SK-N-SH (cell line): ENCODE data around the gene RASGRF2. TPM values are rescaled to one million over a fixed set of nuclear protein-coding genes. Genes with fewer than 3 reads are reported as not detected.

Experiments used
- CTCF ChIA-PET: fragments of 300-600, 350-600 bp; formaldehyde crosslinking; extraction: SDS; loops from one replicate; lab custom pipeline; 2021; lab: Yijun Ruan, JAX
- POLR2A ChIA-PET: fragments of 350-600 bp; sonication (Branson Sonifier 250); formaldehyde crosslinking; extraction: SDS; loops from one replicate; lab custom pipeline; 2020; ENCODE audit warnings: antibody characterized with exemption, inconsistent platforms; lab: Yijun Ruan, JAX
- DNase-seq: peaks from one replicate; pipeline ENCODE4 v3.0.0; 2012
- H2AFZ ChIP-seq: fragments of 200-600 bp; sonication (generic); 2 replicates; pipeline ENCODE4 v1.8.1; 2016; ENCODE audit warnings: antibody characterized with exemption, mild to moderate bottlenecking, low read depth
- H3F3A ChIP-seq: fragments of 200-600 bp; sonication (generic); replicated peaks from 2 replicates; pipeline ENCODE3; 2016; ENCODE audit warnings: antibody characterized with exemption, mild to moderate bottlenecking; ENCODE audit not compliant: insufficient read depth
- H3K27ac ChIP-seq, 2 experiments: fragments of 200-500 bp in 1 of 2; fragments of 200-600 bp in 1 of 2; sonication (Bioruptor generic) in 1 of 2; sonication (generic), shearing (Covaris generic) in 1 of 2; 2 replicates each; pipeline versions ENCODE4 v1.5.1 to v1.6.1; 2014 to 2016; ENCODE audit warnings: low read depth in 2 of 2, inconsistent platforms in 1 of 2, low read length in 1 of 2, mild to moderate bottlenecking in 1 of 2, mixed read lengths in 1 of 2
- H3K27me3 ChIP-seq: fragments of 200-600 bp; sonication (generic), shearing (Covaris generic); 2 replicates; pipeline ENCODE4 v1.6.1; 2016; ENCODE audit warnings: mixed run types; ENCODE audit not compliant: insufficient read depth
- H3K36me3 ChIP-seq, 2 experiments: fragments of 200-500 bp in 1 of 2; fragments of 200-600 bp in 1 of 2; sonication (Bioruptor generic) in 1 of 2; sonication (generic) in 1 of 2; replicated peaks in 1 of 2; 2 replicates each; pipeline versions ENCODE3 to v1.5.1; 2014 to 2016; ENCODE audit warnings: low read length in 1 of 2, mild to moderate bottlenecking in 1 of 2; ENCODE audit not compliant: insufficient read depth in 2 of 2, control insufficient read depth in 1 of 2
- H3K4me1 ChIP-seq, 2 experiments: fragments of 200-500 bp in 1 of 2; fragments of 200-600 bp in 1 of 2; sonication (Bioruptor generic) in 1 of 2; sonication (generic), shearing (Covaris generic) in 1 of 2; 2 replicates each; pipeline versions ENCODE4 v1.5.1 to v1.6.1; 2014 to 2016; ENCODE audit warnings: low read depth in 1 of 2, low read length in 1 of 2, mixed run types in 1 of 2; ENCODE audit not compliant: insufficient read depth in 2 of 2, control insufficient read depth in 1 of 2
- H3K4me2 ChIP-seq: fragments of 200-600 bp; sonication (generic), shearing (Covaris generic); 2 replicates; pipeline ENCODE4 v1.6.1; 2017; ENCODE audit warnings: mixed run types
- H3K4me3 ChIP-seq, 2 experiments: fragments of 200-500 bp in 1 of 2; fragments of 200-600 bp in 1 of 2; sonication (Bioruptor generic) in 1 of 2; sonication (generic), shearing (Covaris generic) in 1 of 2; 2 replicates each; pipeline versions ENCODE4 v1.5.1 to v1.8.1; 2014 to 2016; ENCODE audit warnings: low read depth in 2 of 2, inconsistent platforms in 1 of 2, low read length in 1 of 2, mild to moderate bottlenecking in 1 of 2, mixed read lengths in 1 of 2, moderate library complexity in 1 of 2
- H3K79me2 ChIP-seq: fragments of 200-600 bp; sonication (generic); 2 replicates; pipeline ENCODE4 v1.8.1; 2017; ENCODE audit warnings: mild to moderate bottlenecking; ENCODE audit not compliant: insufficient read depth
- H3K9ac ChIP-seq: fragments of 200-600 bp; sonication (generic); 2 replicates; pipeline ENCODE4 v1.6.1; 2017; ENCODE audit warnings: mixed run types
- H3K9me2 ChIP-seq: fragments of 200-600 bp; sonication (generic); 2 replicates; pipeline ENCODE4 v1.6.1; 2017; ENCODE audit warnings: mixed run types
- H3K9me3 ChIP-seq: fragments of 200-600 bp; sonication (generic); 2 replicates; pipeline ENCODE4 v1.6.1; 2017; ENCODE audit warnings: mixed run types, mild to moderate bottlenecking, moderate library complexity
- H4K20me1 ChIP-seq: fragments of 200-600 bp; sonication (generic); 2 replicates; pipeline ENCODE4 v1.6.1; 2017; ENCODE audit warnings: mild to moderate bottlenecking, mixed run types; ENCODE audit not compliant: insufficient read depth
- EP300 ChIP-seq, 2 experiments: IDR thresholded peaks; 2 replicates each; pipeline versions ENCODE4 v1.4.0 to v1.6.1; 2012; ENCODE audit warnings: borderline replicate concordance in 1 of 2, low read depth in 1 of 2, low read length in 1 of 2
- FOSL2 ChIP-seq: IDR thresholded peaks from 2 replicates; pipeline ENCODE4 v1.4.0; 2012; ENCODE audit warnings: low read depth, mild to moderate bottlenecking, moderate library complexity, borderline replicate concordance
- FOXJ3 ChIP-seq: sonication (generic); formaldehyde crosslinking; IDR thresholded peaks from 2 replicates; pipeline ENCODE4 v1.5.1; 2020; ENCODE audit warnings: mild to moderate bottlenecking, missing genetic modification reagents
- GABPA ChIP-seq: IDR thresholded peaks from 2 replicates; pipeline ENCODE4 v1.4.0; 2012; ENCODE audit warnings: low read depth, mild to moderate bottlenecking
- IRF3 ChIP-seq: fragments of 150-350 bp; IDR thresholded peaks from 2 replicates; pipeline ENCODE4 v1.6.1; 2016; ENCODE audit warnings: mild to moderate bottlenecking, low read depth, low read length
- JUND ChIP-seq: IDR thresholded peaks from 2 replicates; pipeline ENCODE4 v1.4.0; 2012
- MAX ChIP-seq: IDR thresholded peaks from 2 replicates; pipeline ENCODE4 v1.4.0; 2012; ENCODE audit warnings: low read depth
- NFIC ChIP-seq: IDR thresholded peaks from 2 replicates; pipeline ENCODE4 v1.4.0; 2012; ENCODE audit warnings: borderline replicate concordance
- POLR2AphosphoS5 ChIP-seq: IDR thresholded peaks from 2 replicates; pipeline ENCODE4 v1.6.1; 2012; ENCODE audit warnings: low read depth, low read length
- RAD21 ChIP-seq: IDR thresholded peaks from 2 replicates; pipeline ENCODE4 v1.6.1; 2012; ENCODE audit warnings: mild to moderate bottlenecking, low read length
- RCOR1 ChIP-seq: fragments of 150-350 bp; IDR thresholded peaks from 2 replicates; pipeline ENCODE4 v1.6.1; 2017; ENCODE audit warnings: antibody characterized with exemption, low read length
- REST ChIP-seq: IDR thresholded peaks from 2 replicates; pipeline ENCODE4 v1.6.1; 2012; ENCODE audit warnings: mild to moderate bottlenecking, low read depth, low read length, moderate library complexity
- RFX5 ChIP-seq: IDR thresholded peaks from 2 replicates; pipeline ENCODE4 v1.6.1; 2012; ENCODE audit warnings: mild to moderate bottlenecking, improper control_type of control experiment, low read length
- RXRA ChIP-seq: IDR thresholded peaks from 2 replicates; pipeline ENCODE4 v1.4.0; 2012; ENCODE audit warnings: low read depth, mild to moderate bottlenecking, borderline replicate concordance
- SIN3A ChIP-seq: IDR thresholded peaks from 2 replicates; pipeline ENCODE4 v1.6.1; 2012; ENCODE audit warnings: low read depth, mild to moderate bottlenecking, low read length, moderate library complexity, borderline replicate concordance
- SMC3 ChIP-seq: IDR thresholded peaks from 2 replicates; pipeline ENCODE4 v1.6.1; 2012; ENCODE audit warnings: low read depth, low read length, improper control_type of control experiment
- TAF1 ChIP-seq: IDR thresholded peaks from 2 replicates; pipeline ENCODE4 v1.6.1; 2012; ENCODE audit warnings: low read depth, mild to moderate bottlenecking, low read length, moderate library complexity, borderline replicate concordance
- TCF12 ChIP-seq: IDR thresholded peaks from 2 replicates; pipeline ENCODE4 v1.4.0; 2012
- TEAD4 ChIP-seq: IDR thresholded peaks from 2 replicates; pipeline ENCODE4 v1.4.0; 2012; ENCODE audit warnings: mild to moderate bottlenecking, borderline replicate concordance; ENCODE audit not compliant: insufficient read depth
- YY1 ChIP-seq: IDR thresholded peaks from 2 replicates; pipeline ENCODE4 v1.4.0; 2012; ENCODE audit warnings: low read depth, mild to moderate bottlenecking
- whole genome bisulfite sequencing: methylation state at CpG from one replicate; pipeline ENCODE4 v1.1.6; 2017; ENCODE audit warnings: low lambda C conversion rate; 5-methylcytosine and 5-hydroxymethylcytosine counted together
- polyA plus RNA-seq, 3 experiments: library from polyadenylated mRNA; depleted of rRNA; stranded (reverse); fragments of >200 nt; gene quantifications; 2 replicates each; pipeline ENCODE4 v1.2.3, GENCODE V29; 2012

RASGRF2 gene
- polyA plus RNA-seq, 1 of the 3 experiments (the other 2 are of a cell fraction), result under 0.01 TPM

- no peak for TF ChIP-seq REST
- no peak for TF ChIP-seq NFIC
- TF ChIP-seq MAX, result no peak
- no peak for TF ChIP-seq FOSL2
Observed at GRCh38 chr5:80998590-80998979, 38.4 kb downstream of the RASGRF2 start (continued).

- no peaks in the 10 kb centered on the region for H3K9me2 ChIP-seq
- DNase-seq, result no peak
- no peaks in the 10 kb centered on the region for H3K9me3 ChIP-seq
- no peak overlapping the region for H3K4me3 ChIP-seq
- no peaks in the 10 kb centered on the region for H3K79me2 ChIP-seq
- no peaks in the 10 kb centered on the region; the same call in 1 of the 2 replicates for H3K27me3 ChIP-seq
- H3K9ac ChIP-seq, result no peak overlapping the region
- no peaks in the 10 kb centered on the region for H3K4me1 ChIP-seq
- WGBS, result 66% methylated on average over 4 of the region's 4 CpGs
- no peak overlapping the region for H2AFZ ChIP-seq
- no peak overlapping the region for H3K4me2 ChIP-seq
- no peaks in the 10 kb centered on the region for H4K20me1 ChIP-seq
- no peak overlapping the region for H3K27ac ChIP-seq
- CTCF ChIA-PET, result no interaction called here
- no peaks in the 10 kb centered on the region for H3F3A ChIP-seq
- POLR2A ChIA-PET, result no interaction called here
- H3K36me3 ChIP-seq, result no peaks in the 10 kb centered on the region
- TF ChIP-seq SIN3A (no peak), MAX (no peak), GABPA (no peak), RAD21 (no peak), RFX5 (no peak), FOSL2 (no peak), RXRA (no peak), YY1 (no peak), TEAD4 (no peak), REST (no peak), IRF3 (no peak), POLR2AphosphoS5 (no peak), FOXJ3 (no peak), EP300 (IDR thresholded peaks at IDR 0.05; ENCODE audit: borderline replicate concordance in 1 of 2, low read depth in 1 of 2, low read length in 1 of 2) (no peak), TCF12 (no peak), TAF1 (no peak), JUND (no peak), RCOR1 (no peak), SMC3 (no peak)
Observed at GRCh38 chr5:81003811-81004386, 43.7 kb downstream of the RASGRF2 start.
